Thoracic aorta (tissue), 2 donors: ENCODE measurements around the gene KRTAP6-3. TPM values are rescaled to one million over a fixed set of nuclear protein-coding genes. Genes with fewer than 3 reads are reported as not detected.

Experiments
- ATAC-seq: fragments of 150-250 bp; one replicate; pipeline ENCODE4 v1.8.0; 2017; ENCODE audit warnings: low read depth; ENCODE audit not compliant: insufficient number of reproducible peaks, low FRiP score
- DNase-seq: peaks from one replicate; pipeline ENCODE4 v3.0.0-alpha.2; 2020; ENCODE audit warnings: low spot score
- H3K27ac ChIP-seq, 2 donors: fragments of 200-600 bp; sonication (generic); 1 replicate in 1 of 2; 2 replicates in 1 of 2; pipeline ENCODE4 v1.5.1; 2016; ENCODE audit warnings: mild to moderate bottlenecking in 2 of 2, moderate library complexity in 2 of 2
- H3K27me3 ChIP-seq: fragments of 200-600 bp; sonication (generic); replicated peaks from 2 replicates; pipeline ENCODE4 v1.6.0; 2016; ENCODE audit warnings: mild to moderate bottlenecking; ENCODE audit not compliant: insufficient read depth
- H3K36me3 ChIP-seq: fragments of 200-600 bp; sonication (generic); one replicate; pipeline ENCODE4 v1.5.1; 2016
- H3K4me1 ChIP-seq, 2 donors: fragments of 200-600 bp; sonication (generic); 1 replicate in 1 of 2; 2 replicates in 1 of 2; pipeline versions ENCODE4 v1.5.1 to v1.6.0; 2016; ENCODE audit warnings: low read depth in 2 of 2, mild to moderate bottlenecking in 1 of 2; ENCODE audit not compliant: control insufficient read depth in 1 of 2
- H3K4me3 ChIP-seq: fragments of 200-600 bp; sonication (generic); 2 replicates; pipeline ENCODE4 v1.5.1; 2016; ENCODE audit warnings: mild to moderate bottlenecking
- H3K9me3 ChIP-seq: fragments of 200-600 bp; sonication (generic); 2 replicates; pipeline ENCODE4 v1.5.1; 2016
- CTCF ChIP-seq: fragments of 200-600 bp; sonication (generic); IDR thresholded peaks from one replicate; pipeline ENCODE4 v1.5.1; 2019; ENCODE audit warnings: antibody characterized with exemption
- total RNA-seq, 2 donors: library from RNA; depleted of rRNA; stranded (reverse); fragments of >200 nt; gene quantifications; one replicate each; pipeline versions ENCODE4 v1.1.0 to v1.2.3, GENCODE V29; 2016

KRTAP6-3 gene
- total RNA-seq, 2 donors from 2014 or later: not detected

DNA sequence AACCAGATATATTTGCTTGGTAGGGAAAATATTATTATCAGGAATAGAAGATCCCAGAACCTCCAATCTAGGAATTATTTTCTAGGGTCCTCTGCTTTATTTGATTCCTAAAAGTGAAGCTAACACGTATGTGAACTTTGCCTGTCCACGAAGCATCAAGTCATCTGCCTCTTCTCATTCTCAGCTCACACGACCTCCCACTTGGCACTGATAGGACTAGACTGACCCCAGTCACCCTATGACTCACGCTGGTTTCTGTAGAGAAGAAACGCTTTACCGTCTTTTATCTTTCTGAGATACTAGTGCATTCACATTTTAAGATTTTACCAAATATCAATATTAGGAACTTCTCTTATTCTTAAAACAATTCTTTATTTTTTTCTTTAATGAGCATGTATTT is 29.2 kb upstream of the KRTAP6-3 start:
- ATAC-seq: no peak
- H3K9me3 ChIP-seq: no peaks in the 10 kb centered on the region

DNA sequence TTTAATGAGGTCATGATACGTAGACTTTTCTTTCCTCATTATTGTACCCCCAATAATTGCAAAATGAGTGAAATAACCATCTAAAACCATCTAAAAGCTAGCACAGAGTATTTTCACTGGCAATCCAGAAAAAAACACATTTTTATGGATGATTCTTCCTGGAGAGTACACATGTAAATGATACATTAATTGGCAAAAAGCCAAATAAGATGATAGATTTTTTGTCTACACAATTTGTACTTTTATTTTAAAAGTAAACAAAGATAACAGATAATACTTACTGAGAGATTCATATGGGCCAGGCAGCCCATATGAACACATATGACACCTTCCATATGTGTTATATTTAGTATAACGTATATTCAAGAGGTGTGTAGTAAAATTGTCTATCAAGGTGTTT is 28.6 kb upstream of the KRTAP6-3 start:
- ATAC-seq (no peak), DNase-seq (no peak)
- no peak for TF ChIP-seq CTCF
- no peaks in the 10 kb centered on the region for H3K4me1 ChIP-seq
- no peaks in the 10 kb centered on the region for H3K9me3 ChIP-seq
- no peaks in the 10 kb centered on the region for H3K36me3 ChIP-seq
- H3K27ac ChIP-seq: no peak overlapping the region
- H3K4me3 ChIP-seq: no peak overlapping the region
- no peaks in the 10 kb centered on the region for H3K27me3 ChIP-seq

More for the DNA sequence above, 29.2 kb upstream of the KRTAP6-3 start:
- Histone ChIP-seq H3K4me1 (no peaks in the 10 kb centered on the region), H3K27ac (no peak overlapping the region), H3K27me3 (no peaks in the 10 kb centered on the region), H3K4me3 (no peak overlapping the region), H3K36me3 (no peaks in the 10 kb centered on the region)
- no peak for DNase-seq
- TF ChIP-seq CTCF: no peak

DNA sequence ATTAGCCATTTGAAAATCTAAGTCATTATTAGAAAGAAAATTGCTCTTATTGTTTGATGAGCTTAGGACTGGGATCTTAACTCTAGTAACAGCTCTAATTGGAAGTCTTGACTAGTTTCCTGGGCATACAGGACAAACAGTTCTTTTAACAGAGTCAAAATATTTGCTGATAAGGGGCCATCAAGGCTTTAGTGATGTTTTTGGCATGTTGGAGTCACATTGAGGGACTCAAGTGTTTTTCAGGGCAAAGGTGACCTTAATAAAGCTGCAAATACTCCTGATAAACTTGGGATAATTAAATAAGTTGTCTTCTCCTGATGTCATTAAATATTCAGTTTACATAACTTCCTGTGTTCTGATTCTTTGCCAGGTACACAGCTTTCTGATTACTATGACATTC is 24.6 kb upstream of the KRTAP6-3 start:
- Histone ChIP-seq H3K36me3 (no peaks in the 10 kb centered on the region), H3K4me3 (no peak overlapping the region), H3K4me1 (no peaks in the 10 kb centered on the region), H3K9me3 (no peaks in the 10 kb centered on the region), H3K27me3 (no peaks in the 10 kb centered on the region), H3K27ac (no peak overlapping the region)
- DNase-seq: no peak
- no peak for TF ChIP-seq CTCF
- ATAC-seq: no peak

- DNase-seq (no peak), ATAC-seq (no peak)
- Histone ChIP-seq H3K4me3 (no peak overlapping the region), H3K9me3 (no peaks in the 10 kb centered on the region), H3K4me1 (no peaks in the 10 kb centered on the region), H3K36me3 (no peaks in the 10 kb centered on the region), H3K27me3 (no peaks in the 10 kb centered on the region), H3K27ac (no peak overlapping the region)
- TF ChIP-seq CTCF: no peak
Measured at GRCh38 chr21:30577766-30578165, 14.5 kb upstream of the KRTAP6-3 start.

GRCh38 chr21:30579346-30579745 is 12.9 kb upstream of the KRTAP6-3 start:
- DNase-seq (no peak), ATAC-seq (no peak)
- Histone ChIP-seq H3K27ac (no peak overlapping the region), H3K4me3 (no peak overlapping the region), H3K27me3 (no peaks in the 10 kb centered on the region), H3K4me1 (no peaks in the 10 kb centered on the region), H3K9me3 (no peaks in the 10 kb centered on the region), H3K36me3 (no peaks in the 10 kb centered on the region)
- no peak for TF ChIP-seq CTCF
